Prostate gland (tissue), 2 donors: Measurements from ENCODE around the gene MTRF1L. TPM values are rescaled to one million over a fixed set of nuclear protein-coding genes. Genes with fewer than 3 reads are reported as not detected.

ENCODE experiments used
- DNase-seq: peaks from one replicate; pipeline ENCODE4 v3.0.0-alpha.2; 2019; ENCODE audit warnings: low spot score
- H3K27ac ChIP-seq, 2 donors: fragments of 200-600 bp; sonication (generic); 2 replicates each; pipeline ENCODE4 v1.5.1; 2017 to 2019
- H3K27me3 ChIP-seq: fragments of 200-600 bp; sonication (generic); replicated peaks from 2 replicates; pipeline ENCODE4 v1.5.1; 2019; ENCODE audit not compliant: insufficient read depth
- H3K36me3 ChIP-seq, 2 donors: fragments of 200-600 bp; sonication (generic); 1 replicate in 1 of 2; 2 replicates in 1 of 2; pipeline versions ENCODE4 v1.5.1 to v1.8.1; 2017 to 2019
- H3K4me1 ChIP-seq: fragments of 200-600 bp; sonication (generic); replicated peaks from 2 replicates; pipeline ENCODE4 v1.5.1; 2019
- H3K4me3 ChIP-seq, 2 donors: fragments of 200-600 bp; sonication (generic); 2 replicates each; pipeline ENCODE4 v1.5.1; 2017 to 2019
- H3K9me3 ChIP-seq: fragments of 200-600 bp; sonication (generic); 2 replicates; pipeline ENCODE4 v1.5.1; 2017
- CTCF ChIP-seq, 4 experiments: fragments of 200-600 bp in 2 of 4; fragments of 450-650 bp in 2 of 4; sonication (generic) in 2 of 4; IDR thresholded peaks; 1 replicate in 3 of 4; 2 replicates in 1 of 4; pipeline ENCODE4 v1.5.1; 2016 to 2019; ENCODE audit warnings: antibody characterized with exemption in 4 of 4, mild to moderate bottlenecking in 2 of 4, moderate library complexity in 2 of 4
- POLR2A ChIP-seq: fragments of 450-650 bp; IDR thresholded peaks from one replicate; pipeline ENCODE4 v1.6.1; 2016; ENCODE audit warnings: antibody characterized with exemption, mild to moderate bottlenecking
- POLR2AphosphoS5 ChIP-seq: sonication (generic); formaldehyde crosslinking; IDR thresholded peaks from one replicate; pipeline ENCODE4 v1.6.1; 2017; ENCODE audit warnings: antibody characterized with exemption
- WGBS: methylation state at CpG from one replicate; pipeline ENCODE4 v1.1.5; 2018; 5-methylcytosine and 5-hydroxymethylcytosine counted together
- intact Hi-C: fragments of 100-400 bp; cut with DNase I; formaldehyde crosslinking; loops from one replicate; pipeline ENCODE4 v1.14.2; 2022
- total RNA-seq, 2 donors: library from RNA; depleted of rRNA; stranded (reverse); fragments of >200 nt; gene quantifications; one replicate each; pipeline ENCODE4 v1.1.0, GENCODE V29; 2016

Gene MTRF1L
- total RNA-seq, 2 donors from 2014 or later: 10.8 to 14.3 TPM

GRCh38 chr6:152981219-152981618 lies 21.3 kb downstream of the MTRF1L start:
- WGBS: 48% methylated on average over 2 of the region's 2 CpGs
- Histone ChIP-seq H3K4me3 (no peak overlapping the region), H3K36me3 (no peaks in the 10 kb centered on the region), H3K4me1 (peaks cover 6% of the 10 kb centered on the region), H3K27ac (no peak overlapping the region), H3K9me3 (no peaks in the 10 kb centered on the region), H3K27me3 (no peaks in the 10 kb centered on the region)
- intact Hi-C loops: no loop called here
- TF ChIP-seq POLR2A (no peak), POLR2AphosphoS5 (no peak), CTCF (IDR thresholded peaks at IDR 0.05) (no peak)
- no peak for DNase-seq

GRCh38 chr6:152980656-152981055 lies 21.9 kb downstream of the MTRF1L start:
- no peaks in the 10 kb centered on the region for H3K36me3 ChIP-seq
- no peak for DNase-seq
- no peaks in the 10 kb centered on the region for H3K27me3 ChIP-seq
- no peak for TF ChIP-seq CTCF (IDR thresholded peaks at IDR 0.05)
- TF ChIP-seq POLR2AphosphoS5: no peak
- no peak for TF ChIP-seq POLR2A
- intact Hi-C loops: no loop called here
- no peak overlapping the region for H3K4me3 ChIP-seq
- H3K4me1 ChIP-seq: peaks cover 6% of the 10 kb centered on the region
- H3K9me3 ChIP-seq: no peaks in the 10 kb centered on the region
- WGBS: 57% methylated on average over 1 of the region's 1 CpG
- no peak overlapping the region for H3K27ac ChIP-seq

- H3K36me3 ChIP-seq: no peaks in the 10 kb centered on the region
- no peaks in the 10 kb centered on the region for H3K27me3 ChIP-seq
- DNase-seq: no peak
- H3K4me1 ChIP-seq: peaks cover 6% of the 10 kb centered on the region
- TF ChIP-seq CTCF (IDR thresholded peaks at IDR 0.05): no peak
- TF ChIP-seq POLR2A: no peak
- no peak for TF ChIP-seq POLR2AphosphoS5
- no peak overlapping the region for H3K4me3 ChIP-seq
- WGBS: 93% methylated on average over 1 of the region's 1 CpG
- H3K27ac ChIP-seq: no peak overlapping the region
- intact Hi-C loops: no loop called here
- H3K9me3 ChIP-seq: no peaks in the 10 kb centered on the region
Measured at GRCh38 chr6:152979116-152979515, 23.4 kb downstream of the MTRF1L start.

GRCh38 chr6:152978058-152978457 lies 24.5 kb downstream of the MTRF1L start:
- Histone ChIP-seq H3K4me1 (peaks cover 6% of the 10 kb centered on the region), H3K4me3 (no peak overlapping the region), H3K27me3 (no peaks in the 10 kb centered on the region), H3K27ac (no peak overlapping the region), H3K9me3 (no peaks in the 10 kb centered on the region), H3K36me3 (no peaks in the 10 kb centered on the region)
- no peak for DNase-seq
- WGBS: 71% methylated on average over 3 of the region's 3 CpGs
- intact Hi-C loops: no loop called here
- TF ChIP-seq POLR2A: no peak
- TF ChIP-seq POLR2AphosphoS5: no peak
- TF ChIP-seq CTCF (IDR thresholded peaks at IDR 0.05): no peak

- DNase-seq: no peak
- intact Hi-C loops: no loop called here
- Histone ChIP-seq H3K27ac (no peak overlapping the region), H3K36me3 (no peaks in the 10 kb centered on the region), H3K27me3 (no peaks in the 10 kb centered on the region), H3K4me1 (peaks cover 6% of the 10 kb centered on the region), H3K4me3 (no peak overlapping the region), H3K9me3 (no peaks in the 10 kb centered on the region)
- TF ChIP-seq POLR2A (no peak), CTCF (IDR thresholded peaks at IDR 0.05) (no peak), POLR2AphosphoS5 (no peak)
Measured at GRCh38 chr6:152977556-152977955, 25.0 kb downstream of the MTRF1L start.
